Ureter (tissue), 1 donor: ENCODE data around the gene CDH13. TPM values are rescaled to one million over a fixed set of nuclear protein-coding genes. Genes with fewer than 3 reads are reported as not detected.

ENCODE experiments used
- DNase-seq: peaks from one replicate; pipeline ENCODE4 v3.0.0-alpha.2; 2020; ENCODE audit warnings: low spot score
- total RNA-seq: library from RNA; stranded (reverse); gene quantifications from one replicate; pipeline ENCODE4 v1.2.4, GENCODE V29; 2023
- donor health status: DM: yes; HTN: yes; CAD: no.

Gene CDH13
- total RNA-seq, 1 donor from 2014 or later: 5.9 TPM

DNA sequence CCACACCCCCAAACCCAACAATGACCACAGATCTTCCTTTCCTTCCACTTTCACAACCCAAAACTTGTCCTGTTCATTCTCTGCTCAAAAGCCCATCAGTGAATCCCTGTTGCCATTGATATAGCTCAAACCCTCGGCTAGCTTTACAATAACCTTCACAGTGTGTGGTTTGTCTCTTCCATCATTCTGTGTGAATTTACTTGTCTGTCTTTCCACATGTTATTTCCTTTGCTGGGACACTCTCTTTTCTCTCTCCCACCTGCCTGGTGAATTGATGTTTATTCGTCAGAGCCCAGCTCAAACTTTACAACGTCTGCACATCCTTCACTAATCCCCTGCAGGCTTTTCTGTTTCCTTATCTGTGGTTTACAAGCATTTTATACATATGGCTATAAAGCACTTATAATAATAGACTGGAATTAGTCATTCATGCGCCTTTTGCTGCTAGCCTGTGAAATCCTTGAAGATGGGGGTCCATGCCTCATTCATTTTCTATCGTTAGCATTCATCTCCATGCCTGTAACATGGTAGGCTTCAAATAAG, 114.4 kb downstream of the CDH13 start:
- no peak for DNase-seq

DNA sequence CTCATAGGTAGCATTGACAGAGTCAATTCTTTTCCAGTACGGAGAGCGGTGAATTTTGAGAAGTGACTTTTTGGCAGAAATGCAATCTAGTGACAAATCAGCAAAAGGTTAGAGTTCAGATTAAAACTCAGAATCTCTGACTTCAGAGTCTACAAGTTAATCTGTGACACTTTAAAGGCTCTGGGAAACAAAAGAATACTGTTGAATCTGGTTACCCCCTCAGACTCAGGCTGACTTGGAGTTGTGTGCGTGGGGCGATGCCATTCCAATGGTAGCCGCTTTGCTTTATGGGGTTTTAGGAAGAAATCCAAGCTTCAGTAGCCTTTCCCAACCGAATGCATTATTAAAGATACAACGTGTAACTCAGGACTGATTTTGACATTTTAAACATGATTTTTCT, 118.2 kb downstream of the CDH13 start:
- DNase-seq: no peak

DNA sequence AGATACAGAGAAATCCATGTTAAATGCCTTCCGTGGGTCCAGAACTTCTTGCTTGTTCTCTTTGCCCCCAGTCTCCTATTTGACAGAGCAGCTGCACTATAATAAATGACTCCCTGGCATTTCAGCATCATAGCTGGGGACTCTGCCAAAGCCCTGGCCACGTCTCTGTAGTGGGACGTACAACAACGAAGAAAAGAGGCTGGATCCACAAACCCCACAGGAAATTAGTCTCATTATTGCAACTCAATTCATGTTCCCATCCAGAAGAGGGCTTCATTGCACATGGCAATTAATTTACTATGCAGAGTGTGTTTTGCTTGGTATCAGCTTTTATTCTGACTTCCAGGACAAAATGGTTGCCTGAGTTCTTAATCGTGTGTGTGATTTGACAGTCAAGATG, 121.3 kb downstream of the CDH13 start:
- DNase-seq: no peak

DNA sequence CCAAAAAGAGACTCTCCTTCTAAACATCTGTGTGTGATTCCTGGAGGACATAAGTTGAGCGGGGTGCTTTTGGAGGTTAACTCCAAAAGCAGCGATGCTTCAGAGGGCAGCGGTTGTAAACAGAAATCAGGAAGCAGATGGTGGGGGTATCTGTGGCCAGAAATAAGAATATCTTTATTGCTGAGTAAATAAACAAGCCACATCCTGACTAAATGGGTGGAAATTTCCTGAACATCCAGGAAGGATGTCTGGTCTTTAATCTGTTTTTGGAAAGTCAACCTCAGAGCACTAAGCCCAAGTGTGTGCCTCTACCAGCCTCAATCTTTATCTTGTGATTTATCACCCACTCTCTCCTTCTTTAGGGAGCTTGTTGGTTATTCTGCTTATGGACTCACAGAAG, 123.3 kb downstream of the CDH13 start:
- DNase-seq: no peak

DNA sequence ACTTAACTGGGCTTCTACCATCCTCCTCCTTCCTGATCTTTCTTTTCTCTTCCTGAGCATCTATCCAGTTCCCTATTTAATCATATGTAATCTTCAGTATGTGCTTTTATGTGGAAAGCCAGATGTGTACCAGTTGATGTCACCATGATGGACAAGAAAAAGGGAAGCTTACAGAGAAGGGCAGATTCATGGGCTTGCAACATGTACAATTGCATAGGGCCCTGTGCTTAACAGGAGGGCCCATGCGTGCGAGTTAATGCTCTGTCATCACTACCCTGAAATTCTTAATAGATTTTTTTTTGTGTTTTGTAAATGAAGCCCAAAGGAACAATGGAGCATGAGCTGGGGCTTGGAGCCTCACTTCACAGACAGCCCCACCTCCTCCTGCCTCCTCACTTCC, 124.3 kb downstream of the CDH13 start:
- DNase-seq: no peak

DNA sequence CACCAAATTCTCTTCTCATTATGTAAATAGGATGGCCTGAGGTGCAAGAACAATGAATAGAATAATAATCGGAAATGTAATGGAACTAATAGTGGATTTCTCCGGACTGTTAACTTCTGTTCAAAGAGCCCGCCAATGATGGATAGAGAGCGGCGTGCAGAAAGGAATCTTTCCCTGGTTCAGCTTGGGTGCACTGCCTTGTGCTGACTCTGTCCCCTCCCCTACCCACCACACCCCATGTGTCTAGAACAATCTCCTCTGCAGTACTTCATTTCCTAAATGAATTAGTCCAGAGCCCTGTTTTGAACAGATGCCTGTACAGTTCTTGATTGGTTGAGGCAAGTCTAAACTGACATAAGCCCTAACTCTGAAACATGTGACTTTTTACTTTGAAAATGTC, 125.4 kb downstream of the CDH13 start:
- no peak for DNase-seq

DNA sequence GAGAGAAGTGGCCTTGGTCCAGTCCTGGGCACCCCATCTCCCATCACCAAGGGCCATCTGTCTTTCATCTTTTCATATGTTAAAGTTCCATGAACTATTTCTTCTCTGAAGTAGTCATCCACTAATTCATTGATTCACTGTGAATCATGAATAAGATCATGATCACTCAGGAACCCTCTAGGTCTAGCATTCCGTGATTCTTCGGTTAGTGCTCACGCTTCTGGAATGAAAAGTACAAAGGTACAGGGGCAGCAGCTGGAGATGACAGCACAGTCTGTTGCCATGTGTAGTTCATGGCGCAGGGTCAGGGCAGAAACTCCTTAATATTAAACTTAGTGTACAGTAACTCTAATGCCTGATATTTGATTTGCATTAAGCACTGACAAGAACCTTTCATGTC, 127.1 kb downstream of the CDH13 start:
- DNase-seq: no peak

DNA sequence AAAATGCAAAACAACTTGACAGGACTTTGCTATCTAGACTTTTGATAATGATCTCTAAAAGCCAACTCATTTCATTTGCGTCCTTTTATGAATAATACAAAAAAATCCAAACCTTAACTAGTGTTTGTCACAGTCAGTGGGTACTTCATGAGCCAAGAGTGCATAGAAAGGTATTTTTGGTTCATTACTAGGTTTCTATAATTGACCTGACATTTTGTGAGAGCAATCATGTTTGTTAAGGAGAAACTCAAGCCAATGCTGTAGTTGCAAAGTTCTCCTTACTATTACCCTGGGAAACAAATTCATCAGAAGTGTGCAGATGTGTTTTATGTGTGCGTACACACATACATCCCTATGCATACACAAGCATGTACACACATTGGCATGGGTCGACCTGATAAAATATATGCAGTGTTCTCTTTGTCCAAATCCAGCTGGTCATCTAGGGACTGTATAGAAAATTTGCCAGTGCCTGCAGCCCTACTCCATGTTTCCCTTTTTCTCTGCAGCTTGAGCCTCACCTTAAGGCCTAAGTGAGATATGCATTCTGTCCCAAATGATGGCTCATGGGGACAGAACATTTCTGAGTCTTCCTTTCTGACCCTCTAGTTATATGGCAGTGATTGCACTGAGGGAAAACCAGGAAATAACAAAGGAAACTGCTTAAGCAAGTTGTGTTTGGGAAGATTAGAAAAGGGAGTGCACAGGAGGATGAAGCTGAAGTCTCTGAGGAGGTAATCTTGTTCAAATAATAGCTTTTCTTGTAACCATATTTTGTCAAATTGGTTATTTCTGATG, 128.1 kb downstream of the CDH13 start:
- DNase-seq: no peak

DNA sequence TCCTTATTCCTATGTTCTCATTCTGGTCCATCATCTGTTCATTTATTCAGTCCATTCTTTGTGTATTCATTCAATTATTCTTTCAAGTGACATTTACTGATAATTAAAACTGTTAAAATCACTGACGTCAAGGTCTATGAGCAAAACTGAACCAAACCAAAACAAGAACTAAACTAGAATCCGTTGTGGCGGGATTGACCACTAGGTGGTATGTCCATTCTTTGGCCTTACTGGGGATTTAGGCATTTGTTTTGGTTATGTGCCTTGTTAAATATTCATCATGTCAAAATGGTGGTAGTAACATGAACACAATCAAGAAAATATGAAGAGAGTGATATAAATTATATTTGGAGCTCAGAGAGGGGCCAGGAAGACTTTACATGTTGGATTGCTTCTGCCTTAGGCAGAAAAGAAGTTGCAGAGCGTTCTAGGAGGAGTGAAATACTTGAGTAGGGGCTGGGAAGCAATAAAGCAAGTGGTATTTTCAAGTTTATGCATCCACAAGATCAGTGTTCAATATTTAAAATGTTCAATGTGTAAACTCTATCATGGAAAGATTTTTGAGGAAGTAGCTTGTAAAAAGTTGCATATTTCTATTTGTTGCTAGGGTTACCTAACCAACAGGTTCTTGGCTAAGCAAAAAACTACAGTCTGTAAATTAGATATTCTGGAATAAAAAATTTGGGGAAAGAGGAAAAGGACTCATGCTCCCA, 129.0 kb downstream of the CDH13 start:
- no peak for DNase-seq

DNA sequence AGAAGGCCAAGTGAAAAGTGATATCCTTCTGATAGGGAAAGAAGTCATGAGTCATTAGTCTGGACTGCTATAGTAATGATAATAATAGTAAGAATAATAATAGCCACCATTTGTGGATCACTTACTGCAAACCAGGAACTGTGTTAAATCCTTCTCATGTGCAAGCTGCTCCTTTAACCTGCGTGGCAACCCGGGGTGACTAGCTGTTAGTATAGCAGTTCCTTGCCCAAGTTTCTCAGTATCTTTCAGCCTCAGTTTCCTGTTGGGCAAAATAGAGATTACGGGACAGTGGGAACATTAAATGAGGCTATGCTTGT, 129.5 kb downstream of the CDH13 start:
- DNase-seq: no peak

DNA sequence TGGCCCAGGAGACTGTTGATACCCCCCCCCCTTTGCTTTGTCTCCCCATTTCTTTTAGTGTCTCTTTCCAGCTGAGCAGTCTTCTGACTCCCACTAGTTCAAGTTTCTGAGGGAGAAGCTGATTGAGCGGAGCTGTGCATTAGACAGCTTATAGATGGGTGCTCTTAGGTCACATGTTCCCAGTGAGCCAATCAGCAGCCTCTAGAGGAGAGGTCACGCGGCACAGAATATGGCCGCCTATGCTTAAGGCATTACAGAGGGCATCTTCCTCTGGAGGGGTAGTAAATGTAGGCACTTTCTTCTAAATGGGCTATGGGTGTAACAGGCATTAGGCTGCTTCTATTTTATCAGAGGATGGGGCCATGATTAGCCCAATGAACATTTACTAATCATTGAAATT, 131.6 kb downstream of the CDH13 start:
- DNase-seq: no peak

DNA sequence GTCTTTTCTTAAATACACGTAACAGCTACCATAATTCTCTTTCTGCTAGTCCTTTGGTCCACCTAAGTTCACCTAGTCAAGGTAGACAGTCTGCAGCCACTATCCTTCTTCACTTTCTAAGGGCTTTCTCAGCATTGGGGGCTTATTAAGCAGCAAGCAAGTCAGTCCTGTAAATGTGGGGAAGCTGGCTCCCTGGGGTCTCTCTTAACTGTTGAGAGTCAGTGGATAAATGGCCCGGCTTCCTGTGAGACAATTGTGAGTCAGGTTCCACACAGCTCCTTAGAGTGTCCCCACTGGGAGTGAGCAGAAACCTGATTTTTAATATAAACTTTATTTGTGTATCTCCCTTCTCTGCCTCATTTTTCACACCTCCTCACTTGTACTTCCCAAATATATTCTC, 132.1 kb downstream of the CDH13 start:
- no peak for DNase-seq

DNA sequence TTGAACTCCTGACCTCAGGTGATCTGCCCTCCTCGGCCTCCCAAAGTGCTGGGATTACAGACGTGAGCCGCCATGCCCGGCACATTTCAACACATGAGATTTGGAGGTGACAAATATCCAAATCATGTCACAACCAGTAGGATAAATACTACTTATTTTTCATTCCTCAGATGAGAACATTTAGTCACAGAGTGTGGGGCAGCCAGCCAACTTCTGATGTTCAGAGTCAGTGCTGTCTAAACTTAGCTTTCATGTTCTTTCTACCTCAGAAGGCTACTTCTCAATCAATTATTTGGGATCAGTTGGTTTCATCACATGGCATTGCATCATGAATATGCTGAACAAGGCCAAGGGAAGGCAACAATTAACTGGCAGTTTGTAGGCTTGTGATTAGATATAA, 134.5 kb downstream of the CDH13 start:
- DNase-seq: peak; percentile 54

DNA sequence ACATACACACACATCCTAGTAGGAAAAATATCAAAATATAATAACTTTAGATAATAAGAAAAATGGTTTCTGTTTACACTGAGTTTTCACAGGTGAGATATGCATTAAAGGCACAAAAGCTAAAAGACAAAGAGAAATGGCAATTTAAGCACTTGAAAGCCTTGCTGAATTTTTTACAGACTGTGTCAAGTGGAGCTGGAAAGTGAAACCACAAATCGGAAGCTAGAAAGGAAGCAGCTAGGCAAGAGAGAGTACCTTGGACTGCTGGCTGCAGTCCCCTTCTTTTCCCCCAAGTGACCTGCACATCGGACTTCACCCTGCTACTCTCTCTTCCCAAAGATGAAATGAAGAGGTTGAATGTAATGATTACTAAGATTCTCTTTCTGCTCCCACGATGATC, 135.1 kb downstream of the CDH13 start:
- no peak for DNase-seq

DNA sequence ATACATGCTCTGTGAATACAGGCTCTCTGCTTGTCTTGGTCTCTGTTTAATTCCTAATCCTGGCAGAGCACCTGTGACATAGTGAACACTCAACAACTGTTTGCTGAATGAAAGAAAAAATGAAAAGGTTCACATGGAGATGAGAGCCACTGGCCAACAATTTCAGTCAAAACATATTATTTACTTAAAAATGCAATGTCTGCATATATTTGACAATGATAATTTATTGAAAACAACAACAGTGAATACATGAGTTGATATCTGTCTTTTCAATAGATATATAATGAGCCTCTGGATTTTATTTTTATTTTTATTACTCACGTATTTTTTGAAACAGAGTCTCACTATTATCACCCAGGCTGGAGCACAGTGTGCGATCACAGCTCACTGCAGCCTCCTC, 136.6 kb downstream of the CDH13 start:
- no peak for DNase-seq

DNA sequence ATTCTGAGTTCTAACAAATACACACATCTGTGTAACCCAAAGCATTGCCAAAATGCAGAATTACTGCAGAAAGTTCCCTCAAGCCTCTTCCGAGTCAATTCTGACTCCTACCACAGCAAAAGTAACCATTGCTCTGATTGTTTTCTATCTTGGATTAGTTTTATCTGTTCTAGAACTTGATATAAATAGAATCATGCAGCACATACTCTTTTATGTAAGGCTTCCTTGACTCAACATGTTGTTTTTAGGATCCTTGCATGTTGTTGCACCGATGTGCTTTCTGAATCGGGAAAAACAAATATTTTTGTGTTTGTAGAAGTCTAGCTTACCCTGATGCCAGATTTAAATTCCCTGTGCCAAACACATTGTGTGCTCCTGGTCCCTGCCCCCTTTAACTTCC, 140.4 kb downstream of the CDH13 start:
- no peak for DNase-seq

DNA sequence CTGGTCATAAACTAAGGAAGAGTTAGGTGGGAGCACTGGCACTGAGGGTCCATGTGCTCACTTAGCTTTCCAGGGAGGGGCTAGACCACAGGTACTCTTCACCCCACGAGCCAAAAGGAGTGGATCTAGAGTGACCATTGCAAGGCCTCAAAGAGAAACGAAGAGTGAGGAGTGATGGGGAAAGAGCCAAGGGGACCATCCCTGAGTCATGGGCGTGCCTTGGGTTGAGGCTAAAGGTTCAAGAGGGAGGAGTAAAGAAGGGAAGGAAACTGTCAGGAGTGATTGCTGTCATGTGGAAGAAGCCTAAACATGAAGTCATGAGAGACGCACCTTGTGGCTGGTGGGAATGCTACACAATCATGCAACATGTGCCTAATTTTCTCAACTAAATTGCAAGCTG, 141.0 kb downstream of the CDH13 start:
- DNase-seq: no peak

DNA sequence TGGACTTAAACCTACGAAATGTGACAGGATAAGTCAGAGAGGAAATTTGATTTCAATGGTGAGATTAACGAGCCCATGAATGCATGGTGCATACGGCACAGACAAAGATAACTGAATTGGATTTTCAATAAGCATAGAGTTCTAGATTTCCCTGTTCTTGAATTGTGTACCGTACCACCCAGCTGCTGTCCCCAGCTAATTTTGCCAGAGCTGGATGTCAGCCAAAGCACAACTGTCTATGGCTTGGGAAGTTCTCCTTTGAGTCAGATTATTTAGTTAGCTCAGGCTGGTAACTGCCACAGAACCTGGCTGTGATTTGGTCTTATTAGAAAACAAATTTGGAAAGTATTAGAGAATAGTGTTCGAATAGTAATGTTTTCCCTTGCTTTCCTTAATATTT, 143.1 kb downstream of the CDH13 start:
- DNase-seq: no peak

DNA sequence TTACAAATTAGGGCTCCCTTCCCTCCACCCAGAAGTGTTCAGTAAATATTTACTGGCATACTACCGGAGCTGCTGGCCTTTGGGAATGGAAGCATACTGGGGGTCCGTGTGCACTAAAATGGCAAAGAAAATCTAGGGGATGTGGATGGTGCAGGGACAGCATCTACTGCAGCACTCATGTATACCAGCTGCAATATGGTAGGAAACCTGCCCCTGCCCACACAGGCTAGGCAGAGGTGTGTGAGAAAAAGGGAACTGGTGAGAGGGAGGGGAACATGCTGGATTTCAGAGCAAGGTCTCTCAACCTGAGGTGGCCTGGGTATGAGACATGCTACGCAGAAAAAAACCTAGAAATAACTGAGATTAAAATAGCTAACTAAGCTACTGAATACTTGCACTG, 145.4 kb downstream of the CDH13 start:
- no peak for DNase-seq

DNA sequence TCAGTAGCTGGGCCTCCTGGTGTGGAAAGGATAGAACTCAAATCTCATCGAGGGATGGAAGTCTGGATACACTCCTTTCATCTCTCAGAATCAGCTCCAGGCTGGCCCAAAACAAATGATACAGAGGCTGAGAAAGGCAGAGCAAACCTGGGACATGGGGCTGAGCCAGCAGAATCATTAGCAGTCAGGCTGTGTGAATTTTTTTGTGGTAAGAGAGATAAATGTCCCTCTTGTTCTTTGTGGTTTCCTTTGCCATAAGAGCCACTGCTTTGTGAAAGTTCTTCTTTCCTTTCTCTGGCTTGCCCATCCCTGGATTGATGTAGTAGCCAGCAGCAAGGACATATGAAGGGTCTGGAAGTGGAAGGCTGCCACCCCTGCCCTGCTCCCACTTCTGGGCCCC, 146.2 kb downstream of the CDH13 start:
- DNase-seq: no peak

DNA sequence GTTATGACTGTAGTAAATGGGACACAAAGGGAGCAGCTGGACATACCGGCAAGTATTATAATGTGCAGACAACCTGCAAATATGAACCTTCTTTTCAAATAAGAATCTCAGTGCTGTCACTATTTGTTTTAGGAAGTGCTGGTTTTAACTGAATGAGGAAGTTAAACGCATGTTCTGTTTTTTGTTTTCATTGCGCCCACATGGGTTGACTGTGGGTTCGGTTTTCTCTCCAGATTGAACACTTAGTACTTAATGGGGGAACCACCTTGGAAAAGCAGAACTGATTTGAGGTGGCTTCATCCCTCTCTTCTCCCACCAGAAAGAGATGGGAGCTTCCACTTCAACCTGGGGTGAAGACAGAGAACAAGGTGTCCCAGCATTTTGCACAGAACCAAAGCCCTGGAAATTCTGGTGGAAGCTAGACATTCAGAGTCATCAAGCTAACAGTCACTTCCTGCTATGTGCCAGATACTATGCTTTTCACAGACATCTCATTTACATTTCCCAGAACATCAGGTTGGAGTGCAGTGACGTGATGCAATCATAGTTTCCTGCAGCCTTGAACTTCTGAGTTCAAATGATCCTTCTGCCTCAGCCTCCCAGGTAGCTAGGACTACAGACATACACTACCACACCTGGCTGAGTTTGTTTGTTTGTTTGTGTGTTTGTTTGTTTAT, 149.8 kb downstream of the CDH13 start:
- no peak for DNase-seq

DNA sequence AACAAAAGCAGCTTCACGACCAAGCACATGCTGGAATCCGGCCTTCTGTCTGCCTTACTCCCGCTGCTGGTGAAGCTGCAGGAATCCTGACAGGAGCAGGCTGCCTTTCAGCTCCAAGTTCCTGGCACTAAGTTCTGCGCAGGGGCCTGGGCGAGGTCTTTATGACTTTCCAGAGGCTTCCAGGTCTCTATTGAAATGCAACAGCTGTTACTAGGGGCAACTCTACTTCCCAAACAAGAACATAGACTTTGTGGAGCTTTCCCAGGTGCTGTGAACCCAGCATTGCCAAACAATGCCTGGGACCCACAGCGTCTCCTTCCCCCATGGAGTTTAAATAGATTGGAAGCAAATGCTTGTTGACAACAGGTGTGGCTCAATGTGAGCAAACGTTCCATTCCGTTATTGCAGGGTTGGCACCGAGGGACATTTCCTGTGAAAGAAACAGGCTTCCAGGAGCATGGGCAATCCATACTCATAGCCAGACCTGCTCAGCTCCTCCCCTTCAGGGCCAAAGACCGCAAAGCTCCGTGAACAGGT, 156.0 kb downstream of the CDH13 start:
- DNase-seq: no peak
